ENCODE measurements around the gene KIR2DL3.
"Not testable (repeated sequence)": the region's sequence is repeated elsewhere in the genome, so short reads cannot be mapped to it uniquely, and the experiment has no call there.

Gene KIR2DL3

GRCh38 chr19:54738306-54738705, at the start of gene KIR2DL3:
KIR2DL3 (plus strand) TSS chr19:54738513; CDS start chr19:54738546, 33 bp downstream.
- not testable (repeated sequence) for DNase-seq (ENCODE audit: low read depth)

GRCh38 chr19:54691582-54692297, 46.6 kb upstream of the KIR2DL3 start:
- no peak for DNase-seq (ENCODE audit: low read depth)

GRCh38 chr19:54692298-54692615, 46.1 kb upstream of the KIR2DL3 start:
- no peak for DNase-seq (ENCODE audit: low read depth)

GRCh38 chr19:54694648-54695047, 43.7 kb upstream of the KIR2DL3 start:
- DNase-seq (ENCODE audit: low read depth), result no peak

- no peak for DNase-seq (ENCODE audit: low read depth)
These were observed 42.2 kb upstream of the KIR2DL3 start for GRCh38 chr19:54696117-54696548.

GRCh38 chr19:54696766-54697165, 41.5 kb upstream of the KIR2DL3 start:
- DNase-seq (ENCODE audit: low read depth), result no peak

- not testable (repeated sequence) for DNase-seq (ENCODE audit: low read depth)
These were observed 40.6 kb upstream of the KIR2DL3 start for GRCh38 chr19:54697716-54698115.

GRCh38 chr19:54704928-54705327, 33.4 kb upstream of the KIR2DL3 start:
- no peak for DNase-seq (ENCODE audit: low read depth)

GRCh38 chr19:54707962-54708361, 30.4 kb upstream of the KIR2DL3 start:
- DNase-seq (ENCODE audit: low read depth), result no peak

GRCh38 chr19:54708781-54709180, 29.5 kb upstream of the KIR2DL3 start:
- no peak for DNase-seq (ENCODE audit: low read depth)

- no peak for DNase-seq (ENCODE audit: low read depth)
These were observed 28.9 kb upstream of the KIR2DL3 start for GRCh38 chr19:54709212-54709948.

GRCh38 chr19:54709956-54710355, 28.4 kb upstream of the KIR2DL3 start:
- DNase-seq (ENCODE audit: low read depth), result not testable (repeated sequence)

GRCh38 chr19:54724142-54724541, 14.2 kb upstream of the KIR2DL3 start, which contains the start of gene KIR3DL3:
KIR3DL3 (plus strand) TSS chr19:54724442; CDS start chr19:54724497, 55 bp downstream.
- DNase-seq (ENCODE audit: low read depth), result no peak

- DNase-seq (ENCODE audit: low read depth), result no peak
These were observed 13.7 kb upstream of the KIR2DL3 start for GRCh38 chr19:54724644-54725043.

- DNase-seq (ENCODE audit: low read depth), result no peak
These were observed 13.0 kb upstream of the KIR2DL3 start for GRCh38 chr19:54725321-54725720.

- no peak for DNase-seq (ENCODE audit: low read depth)
These were observed 10.8 kb upstream of the KIR2DL3 start for GRCh38 chr19:54727562-54727961.

- DNase-seq (ENCODE audit: low read depth), result no peak
These were observed 10.1 kb upstream of the KIR2DL3 start for GRCh38 chr19:54728167-54728566.

GRCh38 chr19:54729416-54730188, 8.7 kb upstream of the KIR2DL3 start:
- no peak for DNase-seq (ENCODE audit: low read depth)

- no peak for DNase-seq (ENCODE audit: low read depth)
These were observed 7.1 kb upstream of the KIR2DL3 start for GRCh38 chr19:54731191-54731590.

GRCh38 chr19:54738715-54739114, 402 bp downstream of the KIR2DL3 start:
- DNase-seq (ENCODE audit: low read depth), result no peak

- no peak for DNase-seq (ENCODE audit: low read depth)
These were observed 1.5 kb downstream of the KIR2DL3 start for GRCh38 chr19:54739587-54740497.

- DNase-seq (ENCODE audit: low read depth), result not testable (repeated sequence)
These were observed 3.6 kb downstream of the KIR2DL3 start for GRCh38 chr19:54741950-54742349.

Data from stimulated activated CD8-positive, alpha-beta memory T cell treated with anti-CD3 and anti-CD28 coated beads, Interleukin-12 subunit alpha, Interleukin-12 subunit beta, amount 100 ng/mL, for 4 hours (primary cell).